H7 (cell line): ENCODE measurements around the gene DNM2. TPM values are rescaled to one million over a fixed set of nuclear protein-coding genes. Genes with fewer than 3 reads are reported as not detected.

Experiments
- DNase-seq: peaks from one replicate; pipeline ENCODE4 v3.0.0; 2012
- H3K27me3 ChIP-seq: 2 replicates; pipeline ENCODE4 v1.6.0; 2011; ENCODE audit warnings: mild to moderate bottlenecking, low read length; ENCODE audit not compliant: control insufficient read depth, insufficient read depth
- H3K36me3 ChIP-seq: replicated peaks from 2 replicates; pipeline ENCODE4 v1.5.1; 2011; ENCODE audit warnings: low read length; ENCODE audit not compliant: control insufficient read depth, insufficient read depth
- H3K4me3 ChIP-seq: 2 replicates; pipeline ENCODE4 v1.5.1; 2011; ENCODE audit warnings: low read depth, mild to moderate bottlenecking, control low read depth, low read length, moderate library complexity; ENCODE audit not compliant: insufficient read depth
- total RNA-seq: library from RNA; depleted of rRNA; stranded (reverse); fragments of >200 nt; shearing (Covaris generic); gene quantifications from 2 replicates; pipeline ENCODE4 v1.2.3, GENCODE V29; 2014

DNM2 gene
- total RNA-seq, 1 experiment from 2014 or later: 77.6 TPM

DNA sequence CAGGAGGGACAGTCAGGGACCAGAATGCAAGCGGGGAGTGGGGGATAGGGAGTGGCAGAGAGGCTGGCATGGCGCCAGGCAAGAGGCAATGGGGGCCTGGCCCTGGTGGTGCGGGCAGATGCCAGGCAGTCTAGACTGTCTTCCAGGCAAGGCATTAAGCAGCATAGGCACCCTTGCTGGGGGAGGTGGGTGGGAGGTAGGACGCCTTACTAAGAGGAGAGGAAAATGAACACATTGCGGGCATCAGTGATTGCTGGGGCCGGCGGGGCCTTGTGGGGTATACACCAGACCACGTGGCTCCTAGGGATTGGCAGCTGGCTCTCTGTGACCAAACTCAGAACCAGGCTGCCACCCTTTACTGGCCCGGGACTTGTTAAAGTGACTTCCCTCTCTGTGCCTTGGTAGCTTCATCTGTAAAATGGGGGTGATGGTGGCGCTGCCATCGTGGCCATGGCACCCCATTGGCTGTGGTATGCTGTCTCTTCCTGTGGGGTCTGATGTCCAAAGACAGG lies 46.0 kb downstream of the DNM2 start:
- no peaks in the 10 kb centered on the region for H3K27me3 ChIP-seq
- no peak for DNase-seq
- H3K36me3 ChIP-seq: peaks cover 5% of the 10 kb centered on the region
- H3K4me3 ChIP-seq: no peak overlapping the region

- Histone ChIP-seq H3K36me3 (peaks cover 5% of the 10 kb centered on the region), H3K4me3 (no peak overlapping the region), H3K27me3 (no peaks in the 10 kb centered on the region)
- no peak for DNase-seq
These were observed 46.5 kb downstream of the DNM2 start for GRCh38 chr19:10764340-10764894.

DNA sequence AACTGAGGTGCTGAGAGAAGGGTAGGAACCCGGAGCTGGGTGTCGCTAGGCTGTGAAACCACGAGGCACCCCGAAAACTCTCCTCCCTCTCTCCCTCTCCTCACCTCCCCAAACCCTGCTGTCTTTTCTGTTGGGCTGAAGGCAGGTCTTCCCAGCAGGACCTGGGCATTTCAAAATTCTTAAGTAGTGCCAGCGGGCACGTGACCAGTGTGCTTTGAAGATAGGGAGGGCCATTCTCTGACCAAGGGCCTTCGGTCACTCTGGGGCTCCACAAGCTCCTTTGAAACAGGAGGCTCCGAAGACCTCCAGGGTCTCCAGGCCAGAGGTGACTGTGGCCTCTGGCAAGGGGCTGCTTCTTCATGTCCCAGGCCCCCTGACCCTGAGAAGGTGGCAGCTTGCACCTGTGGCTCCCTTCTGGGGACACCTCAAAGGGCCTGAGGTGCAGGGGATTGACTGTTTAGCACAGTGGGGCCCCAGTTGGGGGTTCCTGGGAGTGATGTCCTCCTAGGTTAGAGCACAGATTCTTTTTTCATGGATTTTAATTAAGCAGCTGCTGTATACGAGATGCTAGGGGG lies 48.3 kb downstream of the DNM2 start:
- no peak overlapping the region for H3K4me3 ChIP-seq
- no peaks in the 10 kb centered on the region for H3K27me3 ChIP-seq
- peaks cover 5% of the 10 kb centered on the region for H3K36me3 ChIP-seq
- no peak for DNase-seq

- H3K27me3 ChIP-seq: no peaks in the 10 kb centered on the region
- DNase-seq: no peak
- H3K36me3 ChIP-seq: peaks cover 2% of the 10 kb centered on the region
- H3K4me3 ChIP-seq: no peak overlapping the region
These were observed 48.9 kb downstream of the DNM2 start for GRCh38 chr19:10766671-10767201.

GRCh38 chr19:10767726-10768125 lies 49.8 kb downstream of the DNM2 start:
- H3K4me3 ChIP-seq: no peak overlapping the region
- no peak for DNase-seq
- no peaks in the 10 kb centered on the region for H3K27me3 ChIP-seq
- peaks cover 4% of the 10 kb centered on the region for H3K36me3 ChIP-seq

DNA sequence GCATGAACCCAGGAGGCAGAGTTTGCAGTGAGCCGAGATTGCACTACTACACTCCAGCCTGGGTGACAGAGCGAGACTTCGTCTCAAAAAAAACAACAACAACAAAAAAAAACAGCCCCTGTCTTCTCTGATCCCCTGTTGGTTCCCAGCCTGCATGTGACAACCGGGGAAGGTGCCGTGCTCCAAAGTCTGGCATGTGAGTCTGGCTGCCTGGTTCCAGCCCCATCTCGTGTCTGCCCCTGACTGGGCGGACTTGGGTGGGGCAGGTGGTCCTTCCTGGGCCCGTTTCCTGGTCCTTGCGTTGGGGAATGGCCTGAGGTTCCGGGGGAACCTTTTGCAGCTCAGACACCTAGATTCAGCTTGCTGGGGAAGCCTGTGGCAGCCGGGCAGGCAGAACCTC lies 50.5 kb downstream of the DNM2 start:
- DNase-seq: no peak
- peaks cover 4% of the 10 kb centered on the region for H3K36me3 ChIP-seq
- no peaks in the 10 kb centered on the region for H3K27me3 ChIP-seq
- H3K4me3 ChIP-seq: no peak overlapping the region

DNA sequence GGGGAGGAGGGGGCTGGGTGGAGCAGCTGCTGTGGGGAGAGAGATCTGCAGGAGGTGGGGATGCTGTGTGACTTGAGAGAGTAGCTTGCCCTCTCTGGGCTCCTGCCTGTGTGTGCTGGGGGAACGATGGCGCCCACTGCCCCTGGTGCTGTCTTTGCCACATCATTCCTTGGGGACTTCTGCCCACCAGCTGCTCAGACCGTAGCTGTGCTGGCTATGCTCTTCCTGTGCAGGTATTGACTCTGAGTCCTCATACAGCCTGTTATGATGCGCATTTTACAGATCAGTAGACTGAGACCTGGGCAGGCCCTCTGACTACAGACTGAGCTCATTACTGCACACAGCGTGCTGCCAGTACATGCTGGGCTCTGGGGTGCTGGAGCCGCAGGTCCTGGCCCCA lies 51.1 kb downstream of the DNM2 start:
- DNase-seq: no peak
- H3K27me3 ChIP-seq: no peaks in the 10 kb centered on the region
- H3K36me3 ChIP-seq: peaks cover 6% of the 10 kb centered on the region
- no peak overlapping the region for H3K4me3 ChIP-seq

- peak; percentile 63 for DNase-seq
- Histone ChIP-seq H3K4me3 (no peak overlapping the region), H3K27me3 (no peaks in the 10 kb centered on the region), H3K36me3 (peaks cover 6% of the 10 kb centered on the region)
These were observed 51.9 kb downstream of the DNM2 start for GRCh38 chr19:10769533-10770491.

DNA sequence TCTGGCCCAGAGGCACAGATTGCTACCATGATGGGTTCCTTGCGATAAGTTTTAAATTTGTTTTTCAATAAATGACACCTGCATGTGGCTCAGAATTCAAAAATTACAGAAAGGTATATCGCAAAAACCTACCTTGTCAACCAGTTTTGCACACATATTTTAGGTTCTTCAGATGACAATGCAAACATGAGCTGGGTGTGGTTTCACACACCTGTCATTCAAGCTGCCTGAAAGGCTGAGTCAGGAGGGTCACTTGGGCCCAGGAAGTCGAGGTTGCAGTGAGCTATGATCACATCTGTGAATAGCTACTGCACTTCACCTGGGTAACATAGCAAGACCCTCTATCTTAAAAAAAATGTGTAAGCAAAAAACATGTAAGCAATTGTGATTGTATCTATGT lies 56.1 kb downstream of the DNM2 start:
- H3K27me3 ChIP-seq: no peaks in the 10 kb centered on the region
- peaks cover 21% of the 10 kb centered on the region for H3K36me3 ChIP-seq
- no peak for DNase-seq
- no peak overlapping the region for H3K4me3 ChIP-seq

- H3K36me3 ChIP-seq: peaks cover 23% of the 10 kb centered on the region
- H3K4me3 ChIP-seq: no peak overlapping the region
- H3K27me3 ChIP-seq: no peaks in the 10 kb centered on the region
- no peak for DNase-seq
These were observed 57.0 kb downstream of the DNM2 start for GRCh38 chr19:10774893-10775292.

- DNase-seq: no peak
- H3K4me3 ChIP-seq: no peak overlapping the region
- H3K36me3 ChIP-seq: peaks cover 26% of the 10 kb centered on the region
- H3K27me3 ChIP-seq: no peaks in the 10 kb centered on the region
These were observed 59.2 kb downstream of the DNM2 start for GRCh38 chr19:10776900-10777650.

DNA sequence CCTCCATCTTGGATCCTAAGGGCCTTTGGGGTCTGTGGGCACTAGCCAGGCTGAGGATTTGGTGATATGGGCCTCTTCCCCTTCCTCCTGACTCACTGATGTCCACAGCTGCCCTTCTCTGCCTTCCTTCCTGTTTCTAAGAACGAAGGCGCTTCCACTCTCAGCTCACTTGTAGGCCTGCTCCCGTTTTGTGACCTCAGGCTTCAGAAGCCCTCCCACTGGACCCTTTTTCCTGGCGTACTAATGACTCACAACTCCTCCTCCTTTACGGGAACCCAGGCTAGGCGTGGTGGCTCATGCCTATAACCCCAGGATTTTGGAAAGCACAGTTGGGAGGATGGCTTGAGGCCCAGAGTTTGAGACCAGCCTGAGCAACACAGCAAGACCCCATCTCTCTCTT lies 62.5 kb downstream of the DNM2 start:
- no peak for DNase-seq
- Histone ChIP-seq H3K36me3 (peaks cover 37% of the 10 kb centered on the region), H3K27me3 (no peaks in the 10 kb centered on the region), H3K4me3 (no peak overlapping the region)

DNA sequence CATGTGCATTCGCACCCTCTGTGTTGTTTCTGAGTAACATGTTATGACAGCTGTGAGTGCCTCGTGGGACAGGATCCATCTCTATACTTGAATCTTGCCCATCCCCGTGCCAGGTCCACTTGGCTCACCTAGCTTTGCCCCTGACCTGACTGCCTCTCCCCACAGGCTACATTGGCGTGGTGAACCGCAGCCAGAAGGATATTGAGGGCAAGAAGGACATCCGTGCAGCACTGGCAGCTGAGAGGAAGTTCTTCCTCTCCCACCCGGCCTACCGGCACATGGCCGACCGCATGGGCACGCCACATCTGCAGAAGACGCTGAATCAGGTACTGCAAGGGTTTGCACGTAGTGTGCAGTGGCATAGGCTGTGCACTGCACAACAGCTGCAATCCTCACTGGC lies 64.9 kb downstream of the DNM2 start:
- no peak overlapping the region for H3K4me3 ChIP-seq
- H3K36me3 ChIP-seq: peaks cover 30% of the 10 kb centered on the region
- no peak for DNase-seq
- no peaks in the 10 kb centered on the region for H3K27me3 ChIP-seq

- Histone ChIP-seq H3K27me3 (no peaks in the 10 kb centered on the region), H3K4me3 (no peak overlapping the region), H3K36me3 (peaks cover 33% of the 10 kb centered on the region)
- no peak for DNase-seq
These were observed 66.4 kb downstream of the DNM2 start for GRCh38 chr19:10784257-10784656.
